Neural progenitor cell (in vitro differentiated cells): ENCODE data around the gene KCNAB1. TPM values are rescaled to one million over a fixed set of nuclear protein-coding genes. Genes with fewer than 3 reads are reported as not detected.

ENCODE experiments used
- DNase-seq: peaks from one replicate; pipeline ENCODE4 v3.0.0-alpha.2; 2016; ENCODE audit warnings: low spot score
- H2AFZ ChIP-seq: fragments of 200-600 bp; sonication (generic); replicated peaks from 2 replicates; pipeline ENCODE4 v1.6.1; 2016; ENCODE audit warnings: antibody characterized with exemption
- H3F3A ChIP-seq: fragments of 200-600 bp; sonication (generic); 2 replicates; pipeline ENCODE4 v1.6.1; 2016; ENCODE audit warnings: antibody characterized with exemption, low read depth
- H3K27ac ChIP-seq: fragments of 200-600 bp; sonication (generic); 2 replicates; pipeline ENCODE4 v1.5.1; 2016; ENCODE audit warnings: mild to moderate bottlenecking
- H3K27me3 ChIP-seq: fragments of 200-600 bp; sonication (generic); 2 replicates; pipeline ENCODE4 v1.6.1; 2016; ENCODE audit warnings: mild to moderate bottlenecking, moderate library complexity
- H3K36me3 ChIP-seq: fragments of 200-600 bp; sonication (generic); 2 replicates; pipeline ENCODE4 v1.5.1; 2016
- H3K4me1 ChIP-seq: fragments of 200-600 bp; sonication (generic); 2 replicates; pipeline ENCODE4 v1.6.1; 2016; ENCODE audit warnings: mixed run types
- H3K4me2 ChIP-seq: fragments of 200-600 bp; sonication (generic); 2 replicates; pipeline ENCODE4 v1.6.1; 2016
- H3K4me3 ChIP-seq: fragments of 200-600 bp; sonication (generic); 2 replicates; pipeline ENCODE4 v1.5.1; 2016
- H3K79me2 ChIP-seq: fragments of 200-600 bp; sonication (generic); 2 replicates; pipeline ENCODE4 v1.6.1; 2016; ENCODE audit warnings: low read depth
- H3K9ac ChIP-seq: fragments of 200-600 bp; sonication (generic); 2 replicates; pipeline ENCODE4 v1.6.1; 2016
- H3K9me3 ChIP-seq: fragments of 200-600 bp; sonication (generic); 2 replicates; pipeline ENCODE4 v1.5.1; 2016; ENCODE audit warnings: low read depth
- H4K20me1 ChIP-seq: fragments of 200-600 bp; sonication (generic); 2 replicates; pipeline ENCODE4 v1.6.1; 2016; ENCODE audit warnings: low read depth
- H3K27ac Mint-ChIP-seq: 3 replicates; pipeline ENCODE4 v1.8.0; 2021; ENCODE audit warnings: mixed read lengths
- H3K27me3 Mint-ChIP-seq: 2 replicates; pipeline ENCODE4 v1.8.0; 2022; ENCODE audit warnings: low read depth, mild to moderate bottlenecking, inconsistent platforms, moderate library complexity, mixed read lengths; ENCODE audit not compliant: insufficient read depth
- H3K36me3 Mint-ChIP-seq: 3 replicates; pipeline ENCODE4 v1.8.0; 2021; ENCODE audit warnings: mixed read lengths
- H3K4me1 Mint-ChIP-seq: 3 replicates; pipeline ENCODE4 v1.8.0; 2021; ENCODE audit warnings: mixed read lengths
- H3K4me3 Mint-ChIP-seq: 3 replicates; pipeline ENCODE4 v1.8.0; 2021; ENCODE audit warnings: mild to moderate bottlenecking, moderate library complexity, mixed read lengths
- H3K9me3 Mint-ChIP-seq: 3 replicates; pipeline ENCODE4 v1.8.0; 2020; ENCODE audit warnings: mixed read lengths
- EZH2 ChIP-seq: fragments of 200-600 bp; sonication (generic); IDR thresholded peaks from 2 replicates; pipeline ENCODE4 v1.6.1; 2017; ENCODE audit warnings: antibody characterized with exemption, mild to moderate bottlenecking, moderate library complexity
- EZH2phosphoT487 ChIP-seq: fragments of 200-600 bp; sonication (generic); IDR thresholded peaks from 2 replicates; pipeline ENCODE4 v1.6.1; 2017; ENCODE audit warnings: antibody characterized with exemption
- total RNA-seq: library from RNA; depleted of rRNA; stranded (reverse); fragments of >200 nt; gene quantifications from 2 replicates; pipeline ENCODE4 v1.2.3, GENCODE V29; 2015; ENCODE audit warnings: low replicate concordance
- TF ChIP-seq, protein P1 (sequence below): fragments of 200-600 bp; sonication (generic); IDR thresholded peaks from 2 replicates; pipeline ENCODE4 v1.5.1; 2017; ENCODE audit warnings: antibody characterized with exemption, mild to moderate bottlenecking

KCNAB1 gene
- total RNA-seq, 1 donor from 2014 or later: 0.24 TPM

DNA sequence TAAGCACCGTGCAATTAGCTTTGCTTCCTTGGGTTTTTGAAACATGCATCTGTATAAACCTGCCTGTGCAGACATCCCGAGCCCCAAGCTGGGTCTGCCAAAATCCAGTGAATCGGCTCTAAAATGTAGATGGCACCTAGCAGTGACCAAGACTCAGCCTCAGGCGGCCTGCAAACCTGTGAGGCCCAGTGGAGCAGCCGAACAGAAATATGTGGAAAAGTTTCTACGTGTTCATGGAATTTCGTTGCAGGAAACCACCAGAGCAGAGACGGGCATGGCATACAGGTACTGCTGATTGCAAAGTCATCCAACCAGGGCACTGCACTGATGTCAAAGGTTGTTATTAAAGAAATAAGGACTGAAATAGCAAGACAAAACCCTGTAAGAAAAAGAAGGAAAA, 22.8 kb downstream of the KCNAB1 start:
- Histone ChIP-seq H4K20me1 (no peaks in the 10 kb centered on the region), H3F3A (no peaks in the 10 kb centered on the region), H3K36me3 (no peaks in the 10 kb centered on the region), H3K4me3 (no peak overlapping the region), H3K4me1 (no peaks in the 10 kb centered on the region), H3K9ac (no peak overlapping the region), H3K27ac (no peak overlapping the region), H3K79me2 (no peaks in the 10 kb centered on the region), H3K9me3 (no peaks in the 10 kb centered on the region), H3K4me2 (no peak overlapping the region), H2AFZ (peak overlapping the region; percentile 78), H3K27me3 (no peaks in the 10 kb centered on the region)
- Mint-ChIP-seq H3K27ac (no peak overlapping the region), H3K4me3 (no peak overlapping the region), H3K36me3 (no peaks in the 10 kb centered on the region), H3K27me3 (no peaks in the 10 kb centered on the region), H3K4me1 (no peaks in the 10 kb centered on the region), H3K9me3 (no peaks in the 10 kb centered on the region)
- no peak for TF ChIP-seq EZH2
- TF ChIP-seq, protein P1, sequence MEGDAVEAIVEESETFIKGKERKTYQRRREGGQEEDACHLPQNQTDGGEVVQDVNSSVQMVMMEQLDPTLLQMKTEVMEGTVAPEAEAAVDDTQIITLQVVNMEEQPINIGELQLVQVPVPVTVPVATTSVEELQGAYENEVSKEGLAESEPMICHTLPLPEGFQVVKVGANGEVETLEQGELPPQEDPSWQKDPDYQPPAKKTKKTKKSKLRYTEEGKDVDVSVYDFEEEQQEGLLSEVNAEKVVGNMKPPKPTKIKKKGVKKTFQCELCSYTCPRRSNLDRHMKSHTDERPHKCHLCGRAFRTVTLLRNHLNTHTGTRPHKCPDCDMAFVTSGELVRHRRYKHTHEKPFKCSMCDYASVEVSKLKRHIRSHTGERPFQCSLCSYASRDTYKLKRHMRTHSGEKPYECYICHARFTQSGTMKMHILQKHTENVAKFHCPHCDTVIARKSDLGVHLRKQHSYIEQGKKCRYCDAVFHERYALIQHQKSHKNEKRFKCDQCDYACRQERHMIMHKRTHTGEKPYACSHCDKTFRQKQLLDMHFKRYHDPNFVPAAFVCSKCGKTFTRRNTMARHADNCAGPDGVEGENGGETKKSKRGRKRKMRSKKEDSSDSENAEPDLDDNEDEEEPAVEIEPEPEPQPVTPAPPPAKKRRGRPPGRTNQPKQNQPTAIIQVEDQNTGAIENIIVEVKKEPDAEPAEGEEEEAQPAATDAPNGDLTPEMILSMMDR: no peak
- DNase-seq: no peak

DNA sequence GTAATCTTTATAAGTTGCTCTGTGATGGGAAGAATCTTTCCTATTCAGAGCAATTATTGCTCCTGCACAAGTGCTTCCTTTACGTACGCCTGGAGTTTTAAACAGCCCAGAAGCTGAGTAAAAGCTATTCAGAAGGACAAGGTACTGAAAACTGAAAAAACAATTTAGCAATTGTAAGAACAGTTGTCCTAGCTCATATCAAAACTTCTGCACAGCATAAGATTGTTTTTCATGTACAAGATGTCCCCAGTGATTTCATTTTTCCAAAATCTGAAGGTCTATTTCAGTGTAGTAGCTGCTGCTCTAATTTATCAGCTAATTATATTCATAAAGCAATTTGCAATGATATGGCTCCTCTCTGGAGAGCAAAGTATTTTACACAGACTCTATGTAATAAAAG, 23.7 kb downstream of the KCNAB1 start:
- no peaks in the 10 kb centered on the region for H4K20me1 ChIP-seq
- no peak overlapping the region for H3K4me3 ChIP-seq
- H3K4me3 Mint-ChIP-seq: no peak overlapping the region
- H3K4me1 ChIP-seq: no peaks in the 10 kb centered on the region
- H3K27me3 Mint-ChIP-seq: peaks cover 2% of the 10 kb centered on the region
- no peaks in the 10 kb centered on the region for H3F3A ChIP-seq
- no peak overlapping the region for H3K27ac Mint-ChIP-seq
- H3K36me3 Mint-ChIP-seq: no peaks in the 10 kb centered on the region
- no peaks in the 10 kb centered on the region for H3K4me1 Mint-ChIP-seq
- H3K9me3 ChIP-seq: no peaks in the 10 kb centered on the region
- TF ChIP-seq EZH2phosphoT487: no peak
- TF ChIP-seq, protein P1: no peak
- no peak for TF ChIP-seq EZH2
- H3K36me3 ChIP-seq: no peaks in the 10 kb centered on the region
- H3K27me3 ChIP-seq: no peaks in the 10 kb centered on the region
- H3K27ac ChIP-seq: no peak overlapping the region
- no peak overlapping the region for H3K9ac ChIP-seq
- H2AFZ ChIP-seq: no peak overlapping the region
- no peaks in the 10 kb centered on the region for H3K79me2 ChIP-seq
- no peaks in the 10 kb centered on the region for H3K9me3 Mint-ChIP-seq
- DNase-seq: no peak
- no peak overlapping the region for H3K4me2 ChIP-seq

DNA sequence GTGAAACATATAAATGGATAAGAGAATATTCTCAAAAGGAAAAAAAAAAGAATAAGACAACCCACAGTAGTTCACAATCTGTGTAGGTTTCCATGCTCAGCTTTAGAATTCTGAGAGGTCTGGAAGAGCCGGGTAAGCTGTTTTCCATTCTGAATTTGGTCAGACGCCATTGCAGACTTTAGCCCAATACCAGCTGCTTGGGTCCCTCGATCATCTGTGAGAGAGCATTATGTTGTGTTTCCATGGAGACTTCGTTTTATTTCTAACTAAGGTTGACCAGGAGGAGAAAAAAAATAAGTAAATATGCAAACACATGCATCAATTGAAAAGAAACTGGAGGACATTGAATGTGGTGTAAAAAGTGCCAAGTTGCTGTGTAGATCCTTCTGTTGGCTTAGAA, 25.5 kb downstream of the KCNAB1 start:
- Histone ChIP-seq H3K4me1 (peaks cover 5% of the 10 kb centered on the region), H3K4me2 (no peak overlapping the region), H3K79me2 (no peaks in the 10 kb centered on the region), H3K27ac (no peak overlapping the region), H3K27me3 (no peaks in the 10 kb centered on the region), H3K4me3 (no peak overlapping the region), H3K36me3 (no peaks in the 10 kb centered on the region), H4K20me1 (no peaks in the 10 kb centered on the region), H3K9me3 (no peaks in the 10 kb centered on the region), H3F3A (no peaks in the 10 kb centered on the region), H3K9ac (no peak overlapping the region), H2AFZ (no peak overlapping the region)
- Mint-ChIP-seq H3K4me3 (no peak overlapping the region), H3K27me3 (peaks cover 2% of the 10 kb centered on the region), H3K9me3 (no peaks in the 10 kb centered on the region), H3K4me1 (peaks cover 3% of the 10 kb centered on the region), H3K36me3 (no peaks in the 10 kb centered on the region), H3K27ac (no peak overlapping the region)
- TF ChIP-seq EZH2 (no peak), EZH2phosphoT487 (no peak)
- TF ChIP-seq, protein P1: no peak
- no peak for DNase-seq
